Stimulated activated CD8-positive, alpha-beta memory T cell treated with anti-CD3 and anti-CD28 coated beads, Interleukin-12 subunit alpha, Interleukin-12 subunit beta, amount 100 ng/mL, for 24 hours (primary cell): ENCODE results near the gene ARPIN.
"Not testable (repeated sequence)": the region's sequence is repeated elsewhere in the genome, so short reads cannot be mapped to it uniquely, and the experiment has no call there.

Experiments used
- DNase-seq: peaks from one replicate; pipeline ENCODE4 v3.0.0-alpha.2; 2020; ENCODE audit errors: extremely low read depth

ARPIN gene

DNA sequence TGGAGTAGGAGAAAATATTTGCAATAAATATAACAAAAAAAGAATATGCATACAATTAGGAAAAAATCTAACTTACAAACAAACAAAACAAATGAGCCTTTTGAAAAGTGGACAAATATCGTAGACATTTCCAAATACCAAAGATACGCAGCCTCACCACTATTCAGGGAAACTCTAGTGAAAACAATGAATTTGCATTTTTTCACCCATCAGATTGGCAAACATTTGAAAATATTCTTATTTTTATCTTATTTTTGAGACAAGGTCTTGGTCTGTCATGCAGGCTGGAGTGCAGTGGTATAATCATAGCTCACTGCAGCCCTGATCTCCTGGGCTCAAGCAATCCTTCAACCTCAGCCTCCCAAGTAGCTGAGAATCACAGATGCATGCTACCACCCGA lies 34.4 kb downstream of the ARPIN start:
- no peak for DNase-seq

DNA sequence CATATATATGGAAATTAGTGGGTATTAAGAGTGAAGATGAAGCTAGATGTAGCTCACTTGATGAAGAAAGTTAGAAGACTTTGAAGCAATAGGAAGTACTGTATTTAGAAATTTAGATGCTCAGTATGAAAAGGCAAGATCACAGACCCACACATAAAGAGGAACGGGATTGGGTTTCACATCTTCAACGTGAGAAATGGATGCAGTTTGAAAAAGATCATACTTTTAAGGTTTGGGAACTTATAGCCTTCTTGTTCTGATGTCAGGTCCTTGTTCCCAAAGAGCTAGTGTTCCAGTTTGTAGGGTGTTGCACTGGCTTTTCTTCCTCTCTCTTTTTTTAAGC lies 35.7 kb downstream of the ARPIN start:
- DNase-seq, result no peak

DNA sequence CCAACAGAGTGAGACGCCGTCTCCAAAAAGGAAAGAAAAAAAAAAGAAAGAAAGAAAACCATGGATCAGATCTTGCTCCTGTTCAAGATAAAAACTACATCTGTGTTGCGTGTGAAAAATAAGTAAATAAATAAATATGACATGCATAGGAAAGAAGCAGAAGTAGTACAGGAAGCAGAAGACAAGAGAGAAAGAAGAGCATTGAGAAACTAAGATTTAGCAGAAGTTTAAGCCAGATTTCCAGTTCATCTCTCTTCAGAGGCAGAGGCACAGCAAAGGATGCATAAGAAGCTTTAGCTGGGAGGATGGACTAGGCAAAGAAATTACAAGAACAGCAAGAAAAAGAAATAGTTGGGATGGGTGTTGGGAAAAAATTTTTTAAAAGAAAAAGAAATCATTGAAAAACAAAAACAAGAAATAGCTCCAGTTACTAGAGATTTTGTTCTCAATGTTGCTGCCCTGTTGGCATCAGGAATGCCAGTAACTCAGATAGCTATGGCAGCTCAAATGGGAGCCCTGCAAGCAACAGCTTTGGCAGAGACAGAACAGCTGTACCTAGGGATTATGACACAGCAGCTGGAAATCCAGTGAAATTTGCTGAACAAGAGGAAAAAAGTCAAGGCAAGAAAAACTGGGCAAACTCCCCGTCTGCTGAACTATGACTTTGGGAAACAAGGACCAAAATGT lies 36.2 kb downstream of the ARPIN start:
- DNase-seq, result no peak

DNA sequence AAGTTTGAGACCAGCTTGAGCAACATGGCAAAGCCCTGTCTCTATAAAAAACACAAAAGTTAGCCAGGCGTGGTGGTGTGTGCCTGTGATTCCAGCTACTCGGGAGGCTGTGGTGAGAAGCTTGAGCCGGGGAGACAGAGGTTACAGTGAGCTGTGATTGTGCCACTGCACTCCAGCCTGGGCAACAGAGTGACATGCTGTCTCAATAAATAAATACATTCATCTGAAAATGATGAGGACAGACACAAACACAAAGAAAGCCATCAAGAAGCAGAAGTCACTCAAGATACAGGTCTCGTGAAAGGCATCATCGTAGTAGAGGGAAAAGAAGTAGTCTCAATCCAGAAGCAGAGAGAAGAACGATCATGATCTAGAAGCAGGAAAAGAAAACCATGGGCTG lies 37.0 kb downstream of the ARPIN start:
- DNase-seq, result no peak

DNA sequence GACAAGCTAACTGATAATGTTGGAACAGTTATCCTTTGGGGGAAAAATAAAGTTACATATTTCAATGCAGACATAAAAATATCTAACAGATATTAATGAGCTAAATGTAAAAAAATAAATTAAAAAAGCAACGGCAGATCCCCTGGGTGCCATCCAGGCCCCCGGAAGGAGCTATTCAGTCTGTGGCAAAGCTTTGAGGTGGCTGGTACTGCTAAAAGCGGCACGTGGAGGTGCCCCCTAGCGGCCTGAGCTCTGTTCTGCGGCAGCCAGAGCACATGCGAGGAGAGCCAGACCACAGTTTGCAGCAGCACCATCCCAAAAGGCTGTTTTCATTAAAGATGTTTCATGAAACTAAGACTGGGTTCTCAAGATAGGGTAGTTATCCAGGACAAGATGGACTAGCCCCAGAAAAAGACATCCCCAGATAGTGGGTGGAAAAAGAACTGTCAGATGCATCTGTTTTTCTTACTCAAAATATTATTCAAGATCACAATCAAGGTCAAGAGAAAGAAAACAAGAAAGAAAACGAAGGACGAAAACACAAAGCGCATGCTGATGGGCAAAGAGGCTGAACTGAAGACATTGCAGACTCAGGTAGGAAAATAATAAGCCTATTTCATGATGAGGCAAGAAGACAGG lies 37.7 kb downstream of the ARPIN start:
- DNase-seq, result peak; percentile 56

DNA sequence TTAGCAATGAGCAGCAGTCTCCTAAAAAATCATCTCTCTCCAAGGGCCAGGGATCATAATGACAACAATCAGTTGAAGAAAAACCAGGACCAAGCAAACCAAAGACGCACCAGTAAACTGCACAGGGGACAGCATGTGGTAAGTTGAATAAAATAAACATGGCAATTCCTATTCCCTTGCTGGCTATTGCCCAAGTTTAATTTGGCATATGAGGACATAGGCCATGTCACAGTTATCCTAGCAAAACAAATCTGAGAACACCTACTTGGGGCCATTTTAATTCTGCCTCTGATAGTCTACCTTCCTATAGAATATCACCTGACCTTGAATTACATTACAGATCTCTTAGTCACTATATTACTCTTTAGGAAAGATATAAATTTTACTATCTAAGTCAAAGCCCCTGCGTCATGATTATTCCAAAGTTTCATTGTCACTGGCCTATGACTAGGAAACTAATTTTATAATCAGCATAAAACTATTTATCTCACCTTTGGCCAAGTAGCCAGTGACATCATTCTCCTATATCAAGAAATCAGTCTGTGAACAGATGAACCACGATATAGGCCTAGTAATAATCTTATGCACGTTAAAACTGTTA lies 42.0 kb downstream of the ARPIN start:
- DNase-seq, result no peak

DNA sequence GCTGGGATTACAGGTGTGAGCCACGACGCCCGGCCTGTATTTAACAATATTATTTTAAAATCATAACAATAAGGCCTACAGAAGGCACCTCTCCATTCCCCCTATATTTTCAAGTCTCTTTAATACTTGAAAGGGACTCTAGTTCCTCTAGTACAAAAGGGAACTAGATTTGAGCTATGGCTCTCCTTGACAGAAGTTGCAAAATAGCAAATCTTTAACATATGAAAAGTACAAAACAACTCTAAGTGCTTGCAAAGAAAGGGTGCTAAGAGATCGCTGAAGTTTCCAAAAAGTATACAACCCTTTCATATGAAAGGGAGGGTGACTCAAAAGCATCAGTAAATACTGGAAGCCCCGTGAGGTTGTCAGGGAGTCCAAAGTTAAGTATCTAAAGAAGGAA lies 42.7 kb downstream of the ARPIN start:
- no peak for DNase-seq

DNA sequence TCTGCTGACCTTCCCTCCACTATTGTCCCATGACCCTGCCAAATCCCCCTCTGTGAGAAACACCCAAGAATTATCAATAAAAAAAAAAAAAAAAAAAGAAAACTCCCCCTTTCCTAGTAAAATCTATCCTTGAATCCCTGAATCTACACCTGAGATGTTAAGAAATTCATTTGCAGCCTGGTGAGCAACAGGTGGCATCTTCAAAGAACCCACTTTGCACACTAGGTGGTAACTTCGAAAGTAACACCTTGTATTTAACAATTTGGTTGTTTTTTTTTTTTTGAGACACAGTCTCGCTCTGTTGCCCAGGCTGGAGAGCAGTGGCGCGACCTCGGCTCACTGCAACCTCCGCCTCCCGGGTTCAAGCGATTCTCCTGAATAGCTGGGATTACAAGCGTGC lies 43.3 kb downstream of the ARPIN start:
- DNase-seq, result not testable (repeated sequence)

DNA sequence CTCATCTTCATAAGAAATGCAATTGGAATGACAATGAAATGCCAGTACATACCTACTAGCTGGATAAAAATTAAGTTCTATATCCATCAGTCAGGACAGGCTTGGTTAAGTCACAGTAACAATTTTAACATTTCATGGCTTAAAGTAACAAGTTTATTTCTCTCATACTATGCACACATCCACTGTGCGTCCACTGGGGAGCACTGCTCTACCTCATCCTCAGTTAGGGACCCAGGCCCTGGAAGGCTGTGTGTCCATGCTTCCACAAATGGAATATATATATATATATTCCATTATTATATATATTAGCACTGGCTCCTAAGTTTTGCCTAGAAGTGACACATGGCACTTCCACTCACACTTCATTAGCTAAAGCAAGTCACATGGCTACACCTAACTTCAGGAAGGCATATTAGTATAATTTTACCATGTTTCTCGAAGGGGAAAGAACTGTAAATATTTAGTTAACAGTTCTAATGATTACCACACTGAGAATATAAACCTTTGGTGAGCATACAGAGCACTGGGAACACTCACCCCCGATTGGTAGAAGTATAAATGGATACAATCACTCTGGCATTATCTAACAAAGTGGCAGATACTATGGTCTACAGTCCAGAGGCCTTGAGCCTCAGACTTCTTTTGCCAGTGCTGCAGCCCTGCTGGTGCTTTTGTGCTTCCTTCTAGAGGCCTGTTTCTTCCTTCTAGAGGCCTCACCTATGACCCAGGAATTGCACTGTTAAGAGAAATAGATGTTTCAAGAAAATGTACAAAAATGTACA lies 47.6 kb downstream of the ARPIN start:
- DNase-seq, result no peak

DNA sequence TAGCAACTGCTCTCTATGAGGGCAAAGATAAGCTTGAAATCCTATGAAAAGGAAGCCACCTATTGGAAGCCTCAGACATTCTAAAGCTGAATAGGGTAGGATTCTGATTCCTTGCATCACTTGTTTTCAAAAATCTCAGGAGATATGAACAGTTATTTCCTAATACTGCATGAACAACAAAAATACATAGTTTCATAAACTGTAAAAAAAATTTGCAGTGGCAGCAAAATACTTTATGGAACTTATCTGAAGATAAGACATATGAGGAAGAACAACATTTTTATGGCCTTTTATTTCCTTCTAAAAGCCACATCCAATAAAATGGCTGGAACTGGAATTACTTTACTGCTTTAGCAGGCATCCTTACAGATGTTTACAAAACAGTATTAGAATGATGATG lies 48.8 kb downstream of the ARPIN start:
- no peak for DNase-seq

DNA sequence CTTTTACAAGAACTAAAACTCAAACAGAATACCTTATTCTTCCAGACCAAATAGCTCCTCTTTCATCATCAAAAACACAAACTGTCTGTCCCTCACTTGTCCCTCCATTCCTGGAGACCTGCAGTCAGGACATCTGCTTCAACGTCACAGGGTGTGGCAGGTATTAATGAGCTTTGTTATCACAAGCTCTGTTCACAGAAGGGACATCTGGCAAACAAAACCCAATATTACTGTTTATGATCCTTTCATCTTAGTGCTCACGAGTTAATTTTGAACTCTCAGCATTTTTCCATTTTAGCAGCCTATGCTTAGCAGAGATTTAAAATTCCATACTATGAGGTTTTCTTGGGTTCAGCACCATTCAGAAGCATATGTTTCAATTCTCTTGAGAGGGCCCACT lies 51.9 kb downstream of the ARPIN start:
- DNase-seq, result no peak

DNA sequence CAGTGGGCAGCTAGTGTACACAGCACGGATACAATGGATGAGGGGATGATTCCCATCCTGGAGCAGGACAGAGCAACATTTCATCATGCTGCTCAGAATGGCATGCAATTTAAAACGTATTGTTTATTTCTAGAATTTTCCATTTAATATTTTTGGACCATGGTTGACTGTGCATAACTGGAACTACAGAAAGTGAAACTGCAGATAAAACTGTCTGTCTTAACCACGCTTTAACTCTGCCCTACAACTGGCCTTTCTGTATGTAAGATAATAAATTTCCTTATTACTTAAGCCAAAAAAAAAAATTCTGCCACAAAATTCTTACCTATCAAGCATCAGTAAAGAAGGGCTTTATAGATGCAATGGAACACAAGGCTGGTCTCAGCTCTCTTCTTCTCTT lies 52.3 kb downstream of the ARPIN start:
- no peak for DNase-seq

DNA sequence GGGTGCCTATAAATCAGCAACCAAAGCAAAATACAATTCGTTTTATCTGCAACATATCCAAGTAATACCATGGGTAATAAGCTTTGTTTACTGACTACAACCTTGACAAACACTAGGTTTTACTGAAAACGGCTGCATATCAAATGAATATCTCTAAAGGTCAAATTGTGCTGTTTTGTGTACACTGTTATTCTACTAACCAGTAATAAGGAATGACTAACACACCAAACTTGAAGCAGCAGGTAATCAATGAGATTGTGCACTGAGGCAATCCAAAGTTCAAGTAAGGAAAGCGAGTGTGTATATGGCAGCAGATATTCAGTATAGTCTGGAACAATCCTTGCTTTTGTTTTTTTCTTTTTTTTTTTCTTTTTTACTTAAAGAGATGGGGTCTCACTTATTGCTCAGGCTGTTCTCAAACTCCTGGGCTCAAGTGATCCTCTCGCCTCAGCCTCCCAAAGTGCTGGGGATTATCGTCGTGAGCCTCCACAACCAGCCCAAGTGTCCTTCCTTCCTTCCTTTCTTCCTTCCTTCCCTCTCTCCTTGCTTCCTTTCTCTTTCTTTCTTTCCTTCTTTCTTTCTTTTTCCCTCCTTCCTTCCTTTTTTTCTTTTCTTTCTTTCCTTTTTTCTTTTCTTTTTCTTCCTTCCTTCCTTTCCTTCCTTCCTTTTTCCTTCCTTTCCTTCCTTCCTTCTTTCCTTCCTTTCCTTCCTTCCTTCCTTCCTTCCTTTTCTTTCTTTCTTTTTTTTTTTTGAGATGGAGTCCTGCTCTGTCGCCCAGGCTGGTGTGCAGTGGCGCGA lies 53.9 kb downstream of the ARPIN start:
- no peak for DNase-seq

DNA sequence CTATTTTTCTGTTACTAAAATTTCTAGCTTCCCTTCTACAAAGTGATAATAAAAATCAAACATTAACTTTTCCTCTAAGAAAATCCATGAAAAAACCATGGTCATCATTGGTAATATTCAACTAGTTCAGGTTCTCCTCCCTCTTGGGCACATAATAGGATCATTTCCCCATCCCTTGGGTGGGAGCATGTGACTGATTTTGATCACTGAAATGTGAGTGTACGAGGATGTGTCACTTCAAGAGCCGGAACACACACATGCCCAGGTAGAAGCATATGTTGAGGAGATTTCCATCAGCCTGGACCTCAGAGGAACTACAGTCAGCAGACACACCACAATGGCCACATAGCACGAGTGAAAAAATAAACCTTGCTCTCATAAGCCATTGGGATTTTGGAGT lies 55.1 kb downstream of the ARPIN start:
- no peak for DNase-seq

DNA sequence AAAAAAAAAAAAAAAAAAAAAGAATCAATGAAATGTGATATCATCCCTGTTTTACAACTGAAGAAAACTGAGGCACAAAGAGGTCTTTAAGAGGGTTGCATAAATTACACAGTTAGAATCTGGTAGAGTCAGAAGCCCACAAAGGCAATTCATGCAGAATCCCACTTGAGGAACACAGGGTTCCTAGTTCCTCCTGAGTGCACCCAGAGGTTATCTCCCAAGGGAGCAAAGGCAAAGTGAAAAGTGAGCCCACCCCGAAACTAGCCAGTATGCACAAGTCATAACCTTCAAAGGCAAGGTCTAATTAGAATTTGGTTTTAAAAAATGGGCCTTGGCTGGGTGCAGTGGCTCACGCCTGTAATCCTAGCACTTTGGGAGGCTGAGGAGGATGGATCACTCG lies 56.8 kb downstream of the ARPIN start:
- DNase-seq, result no peak

DNA sequence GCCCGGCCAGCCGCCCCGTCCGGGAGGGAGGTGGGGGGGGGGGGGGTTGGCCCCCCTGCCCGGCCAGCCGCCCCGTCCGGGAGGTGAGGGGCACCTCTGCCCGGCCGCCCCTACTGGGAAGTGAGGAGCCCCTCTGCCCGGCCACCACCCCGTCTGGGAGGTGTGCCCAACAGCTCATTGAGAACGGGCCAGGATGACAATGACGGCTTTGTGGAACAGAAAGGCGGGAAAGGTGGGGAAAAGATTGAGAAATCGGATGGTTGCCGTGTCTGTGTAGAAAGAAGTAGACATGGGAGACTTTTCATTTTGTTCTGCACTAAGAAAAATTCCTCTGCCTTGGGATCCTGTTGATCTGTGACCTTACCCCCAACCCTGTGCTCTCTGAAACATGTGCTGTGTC lies 57.9 kb downstream of the ARPIN start:
- not testable (repeated sequence) for DNase-seq

DNA sequence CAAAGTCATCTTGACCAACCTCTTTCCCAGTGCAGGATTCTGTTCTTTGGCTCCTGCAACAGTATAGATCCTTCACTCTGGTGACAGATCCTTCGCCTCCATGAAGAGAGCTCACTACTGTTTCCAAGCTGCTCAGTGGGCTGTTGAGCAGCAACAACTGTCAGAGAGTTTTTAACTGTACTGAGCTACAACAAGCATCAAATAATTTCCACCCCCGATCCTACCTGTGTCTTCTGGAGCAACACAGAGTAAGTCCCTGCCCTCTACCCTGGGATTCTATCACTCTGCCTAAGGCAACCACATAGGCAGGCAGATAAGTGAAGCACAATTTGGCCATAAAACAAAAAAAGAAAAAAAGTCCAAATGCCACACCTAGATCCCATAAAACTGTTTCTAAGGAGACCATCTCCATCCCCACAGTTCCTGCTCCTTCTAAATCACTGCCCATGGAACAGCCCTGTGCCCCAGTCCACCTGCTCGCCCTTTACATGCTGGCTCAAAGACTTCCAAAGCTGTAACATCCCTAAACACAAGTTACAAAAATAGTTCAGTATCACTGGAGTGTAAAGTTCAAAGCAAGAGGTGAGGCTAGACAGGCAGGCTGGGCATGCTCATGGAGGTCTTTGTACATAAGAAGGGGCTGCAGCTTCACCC lies 60.3 kb downstream of the ARPIN start:
- DNase-seq, result no peak

DNA sequence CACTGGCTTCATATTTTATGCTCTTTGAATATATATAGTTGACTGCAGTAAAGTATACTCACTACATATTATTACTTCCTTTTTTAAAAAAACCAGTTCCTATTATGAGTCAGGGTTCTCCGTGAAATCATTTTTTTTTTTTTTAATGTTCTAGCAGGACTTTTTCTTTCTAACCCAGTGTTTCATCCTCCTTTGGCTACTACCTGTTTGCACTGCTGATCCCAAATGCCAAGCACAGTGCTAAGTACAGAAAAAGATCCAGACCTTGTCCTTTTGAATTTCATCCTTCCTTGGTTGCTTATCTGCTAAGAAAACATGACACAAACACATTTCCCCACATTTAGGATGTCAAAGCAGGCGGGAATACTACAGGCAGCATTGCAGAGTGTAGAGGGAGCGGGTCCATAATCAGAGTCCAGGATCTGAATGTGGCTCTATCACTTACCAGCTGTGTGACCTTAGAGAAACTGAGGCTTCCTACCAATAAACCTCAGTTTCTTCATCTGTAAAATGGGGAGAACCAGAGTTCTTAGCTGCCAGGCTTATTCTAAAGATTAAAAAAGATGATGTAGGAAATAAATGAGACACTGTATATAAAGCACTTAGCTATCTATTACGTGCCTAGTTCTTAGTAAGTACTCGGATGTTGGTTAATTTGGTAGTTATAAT lies 60.9 kb downstream of the ARPIN start:
- DNase-seq, result no peak

DNA sequence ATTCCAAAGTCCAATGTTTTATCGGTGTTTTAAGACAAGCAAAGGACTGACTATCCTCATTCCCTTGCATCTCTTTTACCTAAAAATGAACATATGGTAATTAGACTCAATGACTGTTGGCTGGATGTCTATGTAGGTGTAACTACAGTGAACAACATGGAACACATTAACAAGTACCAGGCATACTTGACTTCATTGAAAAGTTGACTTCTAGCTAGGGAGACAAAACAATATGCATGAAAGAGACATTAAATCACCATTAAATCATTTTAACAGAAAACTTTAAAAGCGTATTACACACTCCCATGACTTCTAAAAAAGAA lies 63.8 kb downstream of the ARPIN start:
- no peak for DNase-seq

DNA sequence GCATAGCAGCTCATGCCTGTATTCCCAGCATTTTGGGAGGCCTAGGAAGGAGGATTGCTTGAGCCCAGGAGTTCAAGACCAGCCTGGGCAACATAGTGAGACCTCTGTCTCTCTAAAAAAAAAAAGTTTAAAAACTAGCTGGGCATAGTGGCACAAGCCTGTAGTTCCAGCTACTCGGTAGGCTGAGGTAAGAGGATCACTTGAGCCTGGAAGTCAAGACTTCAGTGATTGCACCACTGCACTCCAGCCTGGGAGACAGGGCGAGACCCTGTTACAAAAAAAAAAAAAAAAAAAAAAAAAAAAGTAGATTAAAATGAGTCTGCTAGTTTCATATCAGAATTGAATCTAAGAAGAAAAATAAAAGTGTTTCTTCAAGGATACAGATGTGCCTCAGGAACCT lies 65.7 kb downstream of the ARPIN start:
- DNase-seq, result no peak

DNA sequence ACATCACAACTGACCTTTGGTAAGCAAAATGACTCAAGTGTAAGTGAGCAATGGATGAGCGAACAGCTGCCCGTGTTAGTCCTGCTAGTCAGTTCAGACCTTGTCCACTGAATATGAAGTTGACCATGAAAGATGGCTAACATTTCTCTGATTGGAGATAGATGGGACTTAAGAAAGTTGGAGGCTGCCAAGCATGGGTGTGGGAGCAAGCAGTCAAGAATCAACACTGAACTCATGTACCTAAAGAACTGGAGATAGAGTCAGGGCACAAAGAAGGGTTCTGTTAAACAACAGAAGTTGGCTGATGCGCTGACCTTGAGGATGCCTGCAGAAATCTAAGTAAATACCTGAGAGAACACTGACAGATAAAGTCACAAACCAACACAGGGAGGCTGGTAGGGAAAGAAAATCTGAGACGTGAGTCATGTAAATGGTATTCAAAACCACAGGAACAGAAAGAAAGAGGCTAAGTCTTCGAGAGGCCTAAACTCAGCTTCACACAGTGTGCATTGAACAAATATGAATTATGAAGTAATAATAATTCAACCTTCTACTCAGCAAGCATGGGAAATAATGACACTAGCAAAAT lies 67.4 kb downstream of the ARPIN start:
- no peak for DNase-seq
